Lower lobe of right lung (tissue), 2 donors: Measurements from ENCODE around the gene ATAD3C. TPM values are rescaled to one million over a fixed set of nuclear protein-coding genes. Genes with fewer than 3 reads are reported as not detected.
A peak's percentile ranks its signal among the peaks of the same experiment; 100 is the strongest.
"Not testable (repeated sequence)": the region's sequence is repeated elsewhere in the genome, so short reads cannot be mapped to it uniquely, and the experiment has no call there.

Experiments
- ATAC-seq, 2 donors: fragments of 200-7000 bp; cut with Tn5 transposase; one replicate each; pipeline ENCODE4 v1.9.1; 2020 to 2022; ENCODE audit warnings: mild to moderate bottlenecking in 2 of 2, moderate library complexity in 2 of 2
- DNase-seq: peaks from one replicate; pipeline ENCODE4 v3.0.0-alpha.2; 2020
- H3K27ac ChIP-seq: fragments of 200-600 bp; one replicate; pipeline ENCODE4 v1.8.0; 2022
- H3K27me3 ChIP-seq: fragments of 200-600 bp; one replicate; pipeline ENCODE4 v1.8.0; 2022; ENCODE audit warnings: low read depth
- H3K36me3 ChIP-seq: fragments of 200-600 bp; one replicate; pipeline ENCODE4 v1.8.0; 2022; ENCODE audit warnings: mild to moderate bottlenecking
- H3K4me1 ChIP-seq: fragments of 200-600 bp; one replicate; pipeline ENCODE4 v1.8.0; 2022
- H3K4me3 ChIP-seq: fragments of 200-600 bp; one replicate; pipeline ENCODE4 v1.8.0; 2022; ENCODE audit warnings: mild to moderate bottlenecking
- H3K9me3 ChIP-seq: fragments of 200-600 bp; one replicate; pipeline ENCODE4 v1.8.0; 2022
- intact Hi-C: fragments of 100-400 bp; cut with DNase I; formaldehyde crosslinking; loops from one replicate; pipeline ENCODE4 v1.11.0; 2022
- total RNA-seq: library from RNA; stranded (reverse); fragmentation: NEBNext Ultra II Directional; extraction: Animal tissue kit (Norgen Biotek cat#: 25700); gene quantifications from one replicate; pipeline ENCODE4 v1.2.1, GENCODE V29; 2021
- TF ChIP-seq, protein P1 (sequence below): fragments of 200-600 bp; IDR thresholded peaks from one replicate; pipeline ENCODE4 v1.8.0; 2022; ENCODE audit warnings: antibody characterized with exemption, mild to moderate bottlenecking
- donor health status: DM: no; HTN: yes; CAD: no; lungs with severe emphysema.

The ATAD3C gene
- total RNA-seq, 1 donor from 2014 or later = 7.8 TPM

DNA sequence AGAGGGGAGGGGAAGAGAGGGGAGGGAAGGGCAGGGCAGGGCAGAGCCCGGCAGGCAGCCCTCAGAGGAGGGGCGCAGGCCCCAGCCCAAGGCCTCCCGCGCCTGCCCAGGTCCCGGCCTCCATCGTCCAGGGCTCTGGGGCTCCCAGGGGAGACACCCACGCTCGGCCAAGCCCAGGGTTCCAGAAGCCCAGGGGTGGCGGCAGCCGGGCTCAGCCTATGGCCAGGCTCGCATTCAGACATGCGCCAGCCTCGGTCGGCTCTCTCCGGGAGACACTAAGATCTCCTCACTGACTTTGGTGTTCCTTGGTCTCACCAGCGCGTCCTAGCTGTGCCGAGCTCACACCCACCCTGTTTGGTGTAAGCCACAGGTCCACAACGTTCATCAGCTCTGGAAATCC is 21.3 kb upstream of the ATAD3C start:
- no peaks in the 10 kb centered on the region for H3K36me3 ChIP-seq
- H3K9me3 ChIP-seq = no peaks in the 10 kb centered on the region
- intact Hi-C loops = no loop called here
- ATAC-seq = no peak
- DNase-seq = peak; percentile 46
- H3K4me3 ChIP-seq = no peak overlapping the region
- no peak overlapping the region for H3K27ac ChIP-seq
- peaks cover 4% of the 10 kb centered on the region for H3K27me3 ChIP-seq
- H3K4me1 ChIP-seq = peaks cover 42% of the 10 kb centered on the region
- TF ChIP-seq, protein P1, sequence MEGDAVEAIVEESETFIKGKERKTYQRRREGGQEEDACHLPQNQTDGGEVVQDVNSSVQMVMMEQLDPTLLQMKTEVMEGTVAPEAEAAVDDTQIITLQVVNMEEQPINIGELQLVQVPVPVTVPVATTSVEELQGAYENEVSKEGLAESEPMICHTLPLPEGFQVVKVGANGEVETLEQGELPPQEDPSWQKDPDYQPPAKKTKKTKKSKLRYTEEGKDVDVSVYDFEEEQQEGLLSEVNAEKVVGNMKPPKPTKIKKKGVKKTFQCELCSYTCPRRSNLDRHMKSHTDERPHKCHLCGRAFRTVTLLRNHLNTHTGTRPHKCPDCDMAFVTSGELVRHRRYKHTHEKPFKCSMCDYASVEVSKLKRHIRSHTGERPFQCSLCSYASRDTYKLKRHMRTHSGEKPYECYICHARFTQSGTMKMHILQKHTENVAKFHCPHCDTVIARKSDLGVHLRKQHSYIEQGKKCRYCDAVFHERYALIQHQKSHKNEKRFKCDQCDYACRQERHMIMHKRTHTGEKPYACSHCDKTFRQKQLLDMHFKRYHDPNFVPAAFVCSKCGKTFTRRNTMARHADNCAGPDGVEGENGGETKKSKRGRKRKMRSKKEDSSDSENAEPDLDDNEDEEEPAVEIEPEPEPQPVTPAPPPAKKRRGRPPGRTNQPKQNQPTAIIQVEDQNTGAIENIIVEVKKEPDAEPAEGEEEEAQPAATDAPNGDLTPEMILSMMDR = no peak

DNA sequence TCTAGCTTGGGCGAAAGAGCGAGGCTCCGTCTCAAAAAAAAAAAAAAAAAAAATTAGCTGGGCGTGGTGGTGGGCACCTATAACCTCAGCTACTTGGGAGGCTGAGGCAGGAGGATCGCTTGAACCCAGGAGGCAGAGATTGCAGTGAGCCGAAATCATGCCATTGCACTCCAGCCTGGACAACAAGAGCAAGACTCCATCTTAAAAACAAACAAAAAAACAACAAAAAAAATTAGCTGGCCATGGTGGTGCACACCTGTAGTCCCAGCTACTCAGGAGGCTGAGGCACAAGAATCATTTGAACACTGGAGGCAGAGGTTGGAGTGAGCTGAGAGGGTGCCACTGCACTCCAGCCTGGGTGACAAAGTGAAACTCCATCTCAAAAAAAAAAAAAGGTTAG is 20.5 kb upstream of the ATAD3C start:
- H3K4me3 ChIP-seq, ATAC-seq, H3K27ac ChIP-seq, H3K36me3 ChIP-seq, H3K9me3 ChIP-seq, DNase-seq, intact Hi-C loops, H3K27me3 ChIP-seq: not testable (repeated sequence)
- H3K4me1 ChIP-seq = peaks cover 50% of the 10 kb centered on the region

DNA sequence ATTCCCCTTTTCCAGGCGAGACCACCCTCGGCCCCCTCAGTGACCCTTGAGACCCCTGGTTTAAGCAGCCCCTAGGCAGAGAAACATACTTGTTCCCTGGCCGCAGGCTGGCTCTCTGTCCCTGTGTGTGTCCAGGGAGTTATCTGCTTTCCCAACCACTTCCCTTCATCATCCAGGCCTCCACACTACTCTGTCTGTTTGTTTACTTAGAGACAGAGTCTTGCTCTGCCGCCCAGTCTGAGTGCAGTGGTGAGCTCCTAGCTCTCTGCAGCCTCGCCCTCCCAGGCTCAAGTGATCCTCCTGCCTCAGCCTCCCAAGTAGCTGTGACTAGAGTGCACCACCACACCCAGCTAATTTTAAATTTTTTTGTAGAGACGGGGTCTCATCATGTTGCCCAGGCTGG is 19.8 kb upstream of the ATAD3C start:
- DNase-seq (no peak), ATAC-seq (no peak)
- Histone ChIP-seq H3K9me3 (no peaks in the 10 kb centered on the region), H3K36me3 (no peaks in the 10 kb centered on the region), H3K4me3 (no peak overlapping the region), H3K4me1 (peaks cover 57% of the 10 kb centered on the region), H3K27ac (peak overlapping the region; percentile 89), H3K27me3 (peaks cover 9% of the 10 kb centered on the region)
- TF ChIP-seq, protein P1 = no peak
- intact Hi-C loops = no loop called here

GRCh38 chr1:1430114-1430982 is 19.1 kb upstream of the ATAD3C start:
- H3K27ac ChIP-seq = peak overlapping the region; percentile 89
- H3K36me3 ChIP-seq = no peaks in the 10 kb centered on the region
- peak; percentile 78 for DNase-seq
- intact Hi-C loops = no loop called here
- peak; percentile 34 for ATAC-seq
- peak overlapping the region; percentile 21 for H3K4me3 ChIP-seq
- TF ChIP-seq, protein P1 = peak; percentile 24
- peaks cover 63% of the 10 kb centered on the region for H3K4me1 ChIP-seq
- H3K27me3 ChIP-seq = peaks cover 9% of the 10 kb centered on the region
- no peaks in the 10 kb centered on the region for H3K9me3 ChIP-seq

GRCh38 chr1:1430992-1431844 is 18.3 kb upstream of the ATAD3C start:
- Histone ChIP-seq H3K4me3 (peak overlapping the region; percentile 21), H3K9me3 (no peaks in the 10 kb centered on the region), H3K4me1 (peaks cover 68% of the 10 kb centered on the region), H3K36me3 (no peaks in the 10 kb centered on the region), H3K27me3 (peaks cover 11% of the 10 kb centered on the region), H3K27ac (peak overlapping the region; percentile 89)
- TF ChIP-seq, protein P1 = no peak
- no peak for DNase-seq
- intact Hi-C loops = no loop called here
- ATAC-seq = no peak
